Suprapubic skin (tissue), 4 donors: Measurements from ENCODE around the gene STN1. TPM values are rescaled to one million over a fixed set of nuclear protein-coding genes. Genes with fewer than 3 reads are reported as not detected.

ENCODE experiments used
- DNase-seq, 2 donors: peaks; one replicate each; pipeline ENCODE4 v3.0.0-alpha.2; 2019; ENCODE audit warnings: low spot score in 2 of 2
- H3K27ac ChIP-seq: fragments of 200-600 bp; sonication (generic); one replicate; pipeline ENCODE4 v1.5.1; 2019
- H3K27me3 ChIP-seq: fragments of 200-600 bp; sonication (generic); one replicate; pipeline ENCODE4 v1.5.1; 2019
- H3K36me3 ChIP-seq: fragments of 200-600 bp; sonication (generic); one replicate; pipeline ENCODE4 v1.5.1; 2019
- H3K4me1 ChIP-seq: fragments of 200-600 bp; sonication (generic); one replicate; pipeline ENCODE4 v1.5.1; 2019
- H3K4me3 ChIP-seq: fragments of 200-600 bp; sonication (generic); one replicate; pipeline ENCODE4 v1.5.1; 2019; ENCODE audit warnings: mild to moderate bottlenecking
- H3K9me3 ChIP-seq: fragments of 200-600 bp; sonication (generic); one replicate; pipeline ENCODE4 v1.5.1; 2019
- CTCF ChIP-seq, 2 donors: fragments of 200-600 bp in 1 of 2; fragments of 450-650 bp in 1 of 2; sonication (generic) in 1 of 2; IDR thresholded peaks; one replicate each; pipeline ENCODE4 v1.5.1; 2016 to 2019; ENCODE audit warnings: antibody characterized with exemption in 2 of 2, mild to moderate bottlenecking in 1 of 2, moderate library complexity in 1 of 2
- EP300 ChIP-seq: sonication (generic); formaldehyde crosslinking; IDR thresholded peaks from one replicate; pipeline ENCODE4 v1.6.1; 2017; ENCODE audit warnings: antibody characterized with exemption
- POLR2A ChIP-seq, 2 donors: fragments of 450-650 bp; IDR thresholded peaks; one replicate each; pipeline ENCODE4 v1.6.1; 2017; ENCODE audit warnings: antibody characterized with exemption in 2 of 2, mild to moderate bottlenecking in 2 of 2, moderate library complexity in 2 of 2
- POLR2AphosphoS5 ChIP-seq, 3 donors: sonication (generic); formaldehyde crosslinking; IDR thresholded peaks; one replicate each; pipeline ENCODE4 v1.6.1; 2017; ENCODE audit warnings: antibody characterized with exemption in 3 of 3
- WGBS: methylation state at CpG from one replicate; pipeline ENCODE4 v1.1.5; 2018; 5-methylcytosine and 5-hydroxymethylcytosine counted together
- total RNA-seq, 4 donors: library from RNA; depleted of rRNA; stranded (reverse); fragments of >200 nt; gene quantifications; one replicate each; pipeline ENCODE4 v1.1.0, GENCODE V29; 2016

The STN1 gene
- total RNA-seq, 4 donors from 2014 or later = 13.8 to 24.8 (median 22.9) TPM

GRCh38 chr10:103942866-103943265 is 24.9 kb upstream of the STN1 start:
- Histone ChIP-seq H3K4me1 (peaks cover 6% of the 10 kb centered on the region), H3K4me3 (no peak overlapping the region), H3K36me3 (no peaks in the 10 kb centered on the region), H3K27me3 (no peaks in the 10 kb centered on the region), H3K9me3 (no peaks in the 10 kb centered on the region), H3K27ac (peak overlapping the region; percentile 47)
- 66% methylated on average over 2 of the region's 2 CpGs for WGBS
- TF ChIP-seq EP300 = no peak
- no peak for TF ChIP-seq POLR2AphosphoS5 (IDR thresholded peaks at IDR 0.05)
- no peak for TF ChIP-seq CTCF (IDR thresholded peaks at IDR 0.05)
- no peak for TF ChIP-seq POLR2A (IDR thresholded peaks at IDR 0.05)
- DNase-seq = no peak

GRCh38 chr10:103941801-103942200 is 23.8 kb upstream of the STN1 start:
- no peak for DNase-seq
- H3K27me3 ChIP-seq = no peaks in the 10 kb centered on the region
- peak overlapping the region; percentile 42 for H3K27ac ChIP-seq
- TF ChIP-seq EP300 (no peak), POLR2A (IDR thresholded peaks at IDR 0.05) (no peak), POLR2AphosphoS5 (IDR thresholded peaks at IDR 0.05) (no peak), CTCF (IDR thresholded peaks at IDR 0.05) (no peak)
- 40% methylated on average over 2 of the region's 2 CpGs for WGBS
- H3K36me3 ChIP-seq = no peaks in the 10 kb centered on the region
- H3K4me1 ChIP-seq = peaks cover 6% of the 10 kb centered on the region
- no peak overlapping the region for H3K4me3 ChIP-seq
- H3K9me3 ChIP-seq = no peaks in the 10 kb centered on the region

- Histone ChIP-seq H3K27ac (no peak overlapping the region), H3K9me3 (no peaks in the 10 kb centered on the region), H3K36me3 (no peaks in the 10 kb centered on the region), H3K4me1 (peaks cover 6% of the 10 kb centered on the region), H3K4me3 (no peak overlapping the region), H3K27me3 (no peaks in the 10 kb centered on the region)
- no peak for DNase-seq
- TF ChIP-seq CTCF (IDR thresholded peaks at IDR 0.05) = no peak
- no peak for TF ChIP-seq POLR2AphosphoS5 (IDR thresholded peaks at IDR 0.05)
- no peak for TF ChIP-seq EP300
- no peak for TF ChIP-seq POLR2A (IDR thresholded peaks at IDR 0.05)
Observed at GRCh38 chr10:103939522-103939921, 21.5 kb upstream of the STN1 start.

GRCh38 chr10:103936022-103936421 is 18.0 kb upstream of the STN1 start:
- no peak for TF ChIP-seq POLR2AphosphoS5 (IDR thresholded peaks at IDR 0.05)
- no peak for TF ChIP-seq EP300
- TF ChIP-seq CTCF (IDR thresholded peaks at IDR 0.05) = no peak
- no peak for TF ChIP-seq POLR2A (IDR thresholded peaks at IDR 0.05)
- Histone ChIP-seq H3K9me3 (no peaks in the 10 kb centered on the region), H3K27ac (no peak overlapping the region), H3K4me1 (peaks cover 6% of the 10 kb centered on the region), H3K4me3 (no peak overlapping the region), H3K27me3 (no peaks in the 10 kb centered on the region), H3K36me3 (no peaks in the 10 kb centered on the region)
- no peak for DNase-seq
- 76% methylated on average over 6 of the region's 6 CpGs for WGBS

- no peak for TF ChIP-seq CTCF (IDR thresholded peaks at IDR 0.05)
- TF ChIP-seq EP300 = no peak
- no peak for TF ChIP-seq POLR2A (IDR thresholded peaks at IDR 0.05)
- no peak for TF ChIP-seq POLR2AphosphoS5 (IDR thresholded peaks at IDR 0.05)
- WGBS = 93% methylated on average over 6 of the region's 6 CpGs
- Histone ChIP-seq H3K36me3 (no peaks in the 10 kb centered on the region), H3K4me3 (no peak overlapping the region), H3K9me3 (no peaks in the 10 kb centered on the region), H3K27me3 (no peaks in the 10 kb centered on the region), H3K27ac (no peak overlapping the region), H3K4me1 (peaks cover 6% of the 10 kb centered on the region)
- no peak for DNase-seq
Observed at GRCh38 chr10:103934308-103934707, 16.3 kb upstream of the STN1 start.
